ACC112 (cell line): ENCODE measurements around the gene C3orf18.

ENCODE experiments used
- H2AFZ ChIP-seq: fragments of 200-600 bp; sonication (generic); one replicate; pipeline ENCODE4 v1.6.0; 2017; ENCODE audit warnings: antibody characterized with exemption, low read length; ENCODE audit not compliant: unreplicated experiment
- H3K27ac ChIP-seq: fragments of 200-600 bp; sonication (generic); 2 replicates; pipeline ENCODE4 v1.5.1; 2014; ENCODE audit warnings: low read depth, mild to moderate bottlenecking, antibody characterized with exemption, low read length, moderate library complexity
- H3K27me3 ChIP-seq: fragments of 200-600 bp; sonication (generic); 2 replicates; pipeline ENCODE4 v1.6.1; 2014; ENCODE audit warnings: mild to moderate bottlenecking, antibody characterized with exemption, low read length, moderate library complexity, mixed read lengths; ENCODE audit not compliant: insufficient read depth
- H3K36me3 ChIP-seq: fragments of 200-600 bp; sonication (generic); 2 replicates; pipeline ENCODE4 v1.6.1; 2016; ENCODE audit warnings: mild to moderate bottlenecking, antibody characterized with exemption, low read length, moderate library complexity, mixed read lengths; ENCODE audit not compliant: insufficient read depth
- H3K4me1 ChIP-seq: fragments of 200-600 bp; sonication (generic); one replicate; pipeline ENCODE4 v1.6.1; 2016; ENCODE audit warnings: low read length, mixed read lengths; ENCODE audit not compliant: insufficient read depth, unreplicated experiment, control insufficient read depth
- H3K4me3 ChIP-seq: fragments of 200-600 bp; sonication (generic); 2 replicates; pipeline ENCODE4 v1.5.1; 2014; ENCODE audit warnings: mild to moderate bottlenecking, low read depth, low read length
- H3K79me2 ChIP-seq: fragments of 200-600 bp; sonication (generic); one replicate; pipeline ENCODE4 v1.6.0; 2016; ENCODE audit warnings: low read length; ENCODE audit not compliant: control insufficient read depth, unreplicated experiment, insufficient read depth

The C3orf18 gene

DNA sequence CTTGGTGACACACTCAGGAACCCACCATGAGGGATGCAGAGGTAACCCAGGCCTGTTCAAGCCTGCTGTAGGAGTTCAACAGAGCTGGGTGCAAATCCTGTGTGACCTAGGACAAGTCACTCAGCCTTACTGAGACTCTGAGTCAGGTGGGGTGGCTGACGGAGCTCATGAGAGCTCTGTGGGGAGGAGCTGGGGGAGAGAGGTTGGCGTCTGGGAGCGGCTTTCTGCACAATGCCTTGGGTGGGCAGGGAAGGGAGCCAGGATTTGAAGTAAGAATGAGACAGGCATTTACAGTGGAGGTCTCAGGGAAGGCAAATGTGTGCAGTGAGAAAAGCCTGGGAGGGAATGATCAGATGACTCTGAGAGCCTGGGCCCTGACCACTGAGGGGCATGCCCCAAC is 18.3 kb downstream of the C3orf18 start:
- Histone ChIP-seq H2AFZ (no peak overlapping the region), H3K27ac (no peak overlapping the region), H3K36me3 (no peaks in the 10 kb centered on the region), H3K4me3 (no peak overlapping the region), H3K4me1 (no peaks in the 10 kb centered on the region), H3K27me3 (peaks cover 3% of the 10 kb centered on the region; the same call in 1 of the 2 replicates), H3K79me2 (no peaks in the 10 kb centered on the region)

DNA sequence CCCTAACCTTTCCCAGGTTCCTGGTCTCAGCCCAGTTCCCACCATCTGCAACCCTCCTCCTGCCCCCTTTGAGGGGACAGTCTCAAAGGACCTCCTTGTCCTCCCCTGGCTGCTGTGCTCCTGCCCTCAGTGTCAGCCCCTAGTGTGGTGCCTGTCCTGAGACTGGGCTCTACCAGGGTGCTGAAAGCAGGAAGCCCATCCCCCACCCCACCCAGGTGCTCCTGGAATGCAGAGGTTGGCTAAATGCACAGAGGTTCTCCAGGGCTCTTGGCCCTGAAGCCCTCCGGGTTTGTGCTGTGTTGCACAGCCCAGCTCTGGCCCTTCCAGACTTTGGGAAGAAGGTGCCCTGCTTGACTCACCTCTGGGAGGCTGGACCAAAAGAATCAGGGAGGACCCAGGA is 21.8 kb downstream of the C3orf18 start:
- Histone ChIP-seq H3K27ac (no peak overlapping the region), H3K4me3 (no peak overlapping the region), H3K4me1 (no peaks in the 10 kb centered on the region), H3K27me3 (no peaks in the 10 kb centered on the region), H3K79me2 (no peaks in the 10 kb centered on the region), H3K36me3 (no peaks in the 10 kb centered on the region), H2AFZ (no peak overlapping the region)

DNA sequence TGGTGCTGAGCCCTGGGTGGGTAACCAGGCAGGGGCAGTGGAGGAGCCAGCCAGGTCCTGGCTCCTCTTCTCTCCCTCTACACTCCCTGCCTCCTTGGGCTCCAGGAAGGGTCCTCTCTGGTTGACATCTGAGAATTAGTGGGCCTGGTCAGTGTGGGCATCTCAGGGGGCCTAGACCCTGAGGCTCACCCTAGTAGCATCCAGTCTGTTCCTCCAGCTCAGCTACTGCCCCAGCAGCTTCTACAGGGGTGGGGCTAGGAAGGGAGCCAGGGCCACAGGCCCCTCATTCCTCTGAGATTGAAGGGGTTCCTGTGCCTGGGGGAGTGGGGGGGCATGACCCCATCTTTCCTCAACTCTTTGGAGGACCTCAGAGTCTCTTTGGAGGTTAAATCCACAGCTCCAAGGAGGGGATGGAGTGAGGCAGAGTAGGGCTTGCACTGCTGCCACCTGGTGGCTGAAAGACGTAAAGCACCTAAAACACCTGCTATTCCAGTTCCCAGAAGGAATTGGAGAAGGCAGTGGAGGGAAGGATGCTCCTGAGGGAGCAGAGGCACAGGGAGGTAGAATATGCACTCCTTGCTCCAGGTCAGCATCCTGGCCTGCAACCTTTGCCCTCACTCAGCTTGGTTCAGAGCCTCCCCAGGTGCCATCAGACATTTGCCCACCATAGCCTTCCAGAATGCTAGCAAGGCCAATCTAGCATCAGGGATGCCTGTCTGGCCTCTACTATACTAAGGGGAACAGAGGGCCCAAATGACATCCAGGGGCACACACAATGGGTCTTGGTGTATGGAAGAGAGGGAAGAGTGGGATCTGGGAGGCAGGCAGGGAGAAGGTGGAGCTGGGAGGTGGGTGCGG is 25.1 kb downstream of the C3orf18 start:
- Histone ChIP-seq H3K27ac (no peak overlapping the region), H3K4me1 (no peaks in the 10 kb centered on the region), H2AFZ (no peak overlapping the region), H3K4me3 (no peak overlapping the region), H3K27me3 (peaks cover 24% of the 10 kb centered on the region), H3K79me2 (no peaks in the 10 kb centered on the region), H3K36me3 (no peaks in the 10 kb centered on the region)

DNA sequence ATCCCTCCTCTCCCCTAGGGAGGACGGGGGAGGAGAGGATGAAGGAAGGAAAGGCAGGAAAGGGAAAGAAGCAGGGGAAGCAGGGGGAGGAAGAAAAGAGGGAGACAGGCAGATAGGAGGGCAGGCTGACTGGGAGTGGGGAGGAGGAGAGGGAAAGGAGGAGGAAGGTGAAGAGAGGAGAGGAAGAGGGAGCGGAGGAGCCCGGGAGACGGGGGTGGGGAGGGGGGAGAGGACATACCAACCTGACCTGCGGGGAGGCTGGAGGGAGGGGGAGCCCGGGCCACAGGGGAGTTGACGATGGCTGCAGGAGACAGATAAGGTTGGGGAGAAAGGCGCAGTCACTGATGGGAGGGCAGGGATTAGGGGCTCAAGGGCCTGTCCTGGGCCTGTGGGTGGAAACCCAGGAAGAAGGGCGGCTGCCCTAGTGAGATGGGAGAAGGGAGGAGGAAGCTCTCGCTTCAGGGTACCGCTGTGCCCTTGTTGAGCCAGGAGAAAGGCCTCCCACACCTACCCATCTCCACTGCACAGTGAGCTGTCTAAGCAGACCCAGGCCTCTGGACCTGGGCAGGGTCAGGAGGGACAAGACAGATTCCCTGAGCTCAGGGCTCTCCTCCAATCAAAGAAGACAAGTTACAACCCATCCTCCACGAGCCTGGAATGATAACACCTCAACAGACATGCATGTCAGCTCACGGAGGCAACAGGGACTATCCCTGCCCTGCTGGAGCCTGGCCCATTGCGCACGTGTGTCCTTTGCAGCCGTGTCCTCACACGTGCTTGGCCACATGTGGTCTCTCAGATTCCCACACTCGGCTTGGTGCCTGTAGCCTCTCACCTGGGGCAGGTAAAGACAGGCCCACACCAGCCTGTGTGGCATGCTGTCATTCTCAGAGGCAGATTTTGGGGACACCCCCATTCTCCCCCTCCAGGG is 27.9 kb downstream of the C3orf18 start:
- no peaks in the 10 kb centered on the region for H3K36me3 ChIP-seq
- no peak overlapping the region for H3K4me3 ChIP-seq
- peaks cover 42% of the 10 kb centered on the region for H3K27me3 ChIP-seq
- H3K79me2 ChIP-seq: no peaks in the 10 kb centered on the region
- H3K27ac ChIP-seq: no peak overlapping the region
- no peak overlapping the region for H2AFZ ChIP-seq
- H3K4me1 ChIP-seq: no peaks in the 10 kb centered on the region

DNA sequence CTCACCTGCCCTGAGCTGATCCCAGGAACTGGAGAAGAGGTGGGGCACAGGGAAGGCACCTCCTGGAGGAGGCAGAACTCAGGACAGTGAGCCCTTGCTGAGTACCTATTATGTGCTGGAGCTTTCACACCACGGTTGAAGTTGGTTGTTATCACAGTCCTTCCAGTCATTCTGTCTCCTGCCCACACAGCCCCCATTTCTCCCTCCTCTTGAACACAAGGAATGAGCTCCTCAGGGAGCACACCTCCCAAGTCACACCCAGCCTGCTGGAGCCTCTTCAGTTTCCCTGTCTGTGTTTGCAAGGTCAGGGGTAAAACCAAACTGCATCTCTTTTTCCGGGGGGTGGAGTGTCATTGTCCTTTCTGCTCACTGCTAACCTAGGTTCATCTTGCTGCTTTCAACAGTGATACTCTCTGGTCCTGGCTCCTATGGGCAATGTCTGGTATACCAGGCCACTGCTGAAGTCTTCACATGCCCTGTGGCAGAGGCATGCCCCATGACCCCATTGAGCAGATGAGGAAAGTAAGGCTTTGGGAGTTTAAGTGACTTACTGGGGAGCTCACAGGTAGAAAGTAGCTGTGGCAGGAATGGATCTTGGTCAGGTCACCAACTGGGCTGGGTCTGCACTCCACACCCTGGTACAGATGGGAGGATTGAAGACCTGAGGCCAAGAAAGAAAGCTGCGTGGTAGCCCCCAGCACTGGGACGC is 30.0 kb downstream of the C3orf18 start:
- no peaks in the 10 kb centered on the region for H3K36me3 ChIP-seq
- H2AFZ ChIP-seq: no peak overlapping the region
- no peak overlapping the region for H3K4me3 ChIP-seq
- H3K27ac ChIP-seq: no peak overlapping the region
- H3K4me1 ChIP-seq: no peaks in the 10 kb centered on the region
- H3K79me2 ChIP-seq: no peaks in the 10 kb centered on the region
- H3K27me3 ChIP-seq: peaks cover 42% of the 10 kb centered on the region

DNA sequence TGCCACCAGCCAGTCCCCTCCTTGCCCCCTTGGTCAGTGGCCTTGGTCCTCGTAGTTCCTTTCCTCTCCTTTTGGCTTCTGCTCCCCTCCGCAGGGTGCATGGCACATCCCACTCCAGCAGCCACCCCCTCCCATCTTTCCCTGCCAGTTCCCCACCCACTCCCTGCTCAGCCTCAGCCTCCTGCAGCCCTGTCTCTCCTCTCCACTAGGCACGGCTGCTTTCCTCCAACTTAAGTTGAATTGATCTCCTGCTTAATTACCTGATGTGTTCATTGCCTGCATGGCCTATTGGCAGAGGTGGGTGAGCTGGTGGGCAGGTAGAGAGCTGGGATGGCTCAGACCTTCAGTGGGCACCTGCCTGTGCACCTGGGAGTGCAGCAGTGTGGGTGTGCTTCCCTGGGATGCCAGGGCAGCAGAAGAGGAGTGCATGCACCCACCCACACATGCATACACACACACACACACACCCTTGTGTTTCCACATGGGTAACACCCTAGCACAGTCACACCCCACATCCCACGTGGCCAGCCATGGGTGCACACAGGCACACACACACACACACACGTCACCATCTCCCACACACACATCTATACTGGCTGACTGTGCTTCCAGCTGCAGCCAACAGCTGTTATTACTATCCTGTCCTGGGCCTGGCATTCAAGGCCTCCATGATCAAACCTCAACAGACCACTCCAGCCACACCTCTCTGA is 30.9 kb downstream of the C3orf18 start:
- Histone ChIP-seq H2AFZ (no peak overlapping the region), H3K4me3 (no peak overlapping the region), H3K36me3 (no peaks in the 10 kb centered on the region), H3K27ac (no peak overlapping the region), H3K79me2 (no peaks in the 10 kb centered on the region), H3K4me1 (no peaks in the 10 kb centered on the region), H3K27me3 (peaks cover 48% of the 10 kb centered on the region)

DNA sequence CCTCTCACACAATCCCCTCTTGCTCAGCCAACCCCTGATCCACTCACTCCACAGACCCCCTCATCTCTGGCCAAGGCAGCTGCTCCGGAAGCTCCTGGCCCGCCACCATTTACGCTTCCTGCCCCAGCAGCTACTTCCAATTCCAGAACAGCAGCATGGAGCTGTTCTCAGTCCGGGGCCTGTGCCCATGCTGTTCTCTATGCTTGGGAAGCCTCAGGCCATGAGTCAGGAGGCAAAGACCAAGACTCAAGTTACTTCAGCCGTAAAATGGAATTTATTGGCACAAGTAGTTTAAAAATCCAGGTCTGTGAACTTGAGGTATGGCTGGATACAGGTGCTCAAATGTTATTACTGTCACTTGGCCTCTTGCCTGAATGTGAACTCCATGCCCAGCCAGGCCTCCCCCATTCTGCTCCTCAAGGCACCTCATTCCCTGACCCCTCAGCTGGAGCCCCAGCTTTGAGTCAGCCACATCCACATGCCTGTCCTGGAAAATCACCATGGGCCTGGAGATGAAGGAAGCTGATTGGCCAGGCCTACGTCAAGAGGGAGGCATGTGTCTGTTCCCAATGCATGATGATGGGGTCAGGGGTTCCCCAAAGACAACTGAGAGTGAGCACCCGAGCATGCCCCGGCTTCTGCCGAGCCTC is 32.7 kb downstream of the C3orf18 start:
- Histone ChIP-seq H3K79me2 (no peaks in the 10 kb centered on the region), H3K27ac (no peak overlapping the region), H3K36me3 (no peaks in the 10 kb centered on the region), H3K4me3 (no peak overlapping the region), H3K27me3 (peaks cover 59% of the 10 kb centered on the region), H3K4me1 (no peaks in the 10 kb centered on the region), H2AFZ (no peak overlapping the region)

DNA sequence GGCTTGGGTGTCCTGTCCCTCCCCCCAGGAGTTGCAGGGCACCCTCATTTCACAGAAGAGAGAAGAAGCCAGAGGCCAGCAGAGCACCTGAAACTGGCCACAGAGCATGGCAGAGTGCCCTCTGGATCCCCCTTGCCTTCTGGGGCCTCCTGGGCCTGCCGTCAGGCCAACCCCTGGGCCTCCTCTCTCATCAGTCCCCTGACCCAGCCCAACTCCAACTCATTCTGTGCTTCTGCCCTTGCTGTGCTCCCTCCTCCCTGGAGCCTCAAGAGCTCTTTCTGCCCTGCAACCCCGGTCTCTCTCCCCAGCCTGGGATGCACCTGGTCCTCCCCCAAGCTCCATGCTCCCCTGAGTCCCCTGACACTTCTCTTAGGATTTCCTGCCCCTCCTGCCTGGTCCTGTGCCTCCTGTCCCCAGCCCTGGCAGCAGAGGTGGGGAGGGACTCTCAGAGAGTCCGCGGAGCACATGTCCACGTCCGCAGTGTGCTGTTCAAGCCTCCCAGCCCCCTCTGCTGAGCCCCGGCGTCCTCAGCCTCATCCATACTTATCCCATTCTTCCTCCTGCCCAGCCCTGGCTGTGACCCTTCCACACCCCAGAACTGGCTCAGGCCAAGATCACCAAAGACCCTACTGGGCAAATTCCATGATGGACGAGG is 33.6 kb downstream of the C3orf18 start:
- no peak overlapping the region for H2AFZ ChIP-seq
- no peaks in the 10 kb centered on the region for H3K79me2 ChIP-seq
- no peaks in the 10 kb centered on the region for H3K4me1 ChIP-seq
- peaks cover 61% of the 10 kb centered on the region for H3K27me3 ChIP-seq
- no peaks in the 10 kb centered on the region for H3K36me3 ChIP-seq
- no peak overlapping the region for H3K27ac ChIP-seq
- H3K4me3 ChIP-seq: no peak overlapping the region

DNA sequence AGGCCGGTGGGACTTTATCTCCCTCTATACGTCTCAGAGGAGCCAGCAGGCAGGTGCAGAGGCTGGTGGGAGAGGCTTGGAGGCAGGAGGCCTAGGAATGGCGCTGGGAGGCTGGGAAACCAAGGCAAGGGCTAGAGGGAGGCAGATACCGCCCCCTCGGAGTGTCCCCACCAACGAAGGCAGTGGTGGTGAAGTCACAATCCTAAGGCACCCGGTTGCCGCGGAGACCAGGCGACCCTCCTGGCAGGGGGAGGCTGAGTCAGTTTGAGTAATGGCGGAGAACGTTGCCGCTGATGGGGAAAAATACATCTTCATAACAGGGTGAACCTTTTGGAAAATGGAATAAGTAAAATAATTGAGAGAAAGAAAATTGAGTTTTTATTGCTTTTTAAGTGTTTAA is 34.2 kb downstream of the C3orf18 start:
- no peaks in the 10 kb centered on the region for H3K36me3 ChIP-seq
- no peaks in the 10 kb centered on the region for H3K79me2 ChIP-seq
- peaks cover 60% of the 10 kb centered on the region for H3K27me3 ChIP-seq

More for the DNA sequence above, 34.2 kb downstream of the C3orf18 start:
- Histone ChIP-seq H3K27ac (no peak overlapping the region), H2AFZ (no peak overlapping the region), H3K4me1 (no peaks in the 10 kb centered on the region), H3K4me3 (no peak overlapping the region)
